Gastroesophageal sphincter (tissue), 4 donors: Measurements from ENCODE around the gene CPT1C. TPM values are rescaled to one million over a fixed set of nuclear protein-coding genes. Genes with fewer than 3 reads are reported as not detected.
A peak's percentile ranks its signal among the peaks of the same experiment; 100 is the strongest.

ENCODE experiments used
- ATAC-seq: fragments of 150-250 bp; one replicate; pipeline ENCODE4 v1.9.1; 2016; ENCODE audit warnings: mild to moderate bottlenecking, moderate library complexity
- H3K27ac ChIP-seq, 4 donors: fragments of 200-600 bp; sonication (generic) in 3 of 4; 1 replicate in 3 of 4; 2 replicates in 1 of 4; pipeline ENCODE4 v1.5.1; 2016 to 2019
- H3K27me3 ChIP-seq: fragments of 200-600 bp; sonication (generic); one replicate; pipeline ENCODE4 v1.5.1; 2019
- H3K36me3 ChIP-seq, 2 donors: fragments of 200-600 bp; sonication (generic); one replicate each; pipeline ENCODE4 v1.5.1; 2019; ENCODE audit warnings: control low read depth in 1 of 2
- H3K4me1 ChIP-seq, 3 donors: fragments of 200-600 bp; sonication (generic); 1 replicate in 2 of 3; 2 replicates in 1 of 3; pipeline ENCODE4 v1.5.1; 2016 to 2019; ENCODE audit warnings: control low read depth in 2 of 3
- H3K4me3 ChIP-seq, 2 donors: fragments of 200-600 bp; sonication (generic); one replicate each; pipeline ENCODE4 v1.5.1; 2019; ENCODE audit warnings: mild to moderate bottlenecking in 1 of 2, moderate library complexity in 1 of 2
- H3K9me3 ChIP-seq, 3 donors: fragments of 200-600 bp; sonication (generic); one replicate each; pipeline ENCODE4 v1.5.1; 2017 to 2019; ENCODE audit warnings: control low read depth in 2 of 3
- CTCF ChIP-seq, 4 experiments: fragments of 200-600 bp in 2 of 4; fragments of 450-650 bp in 2 of 4; sonication (generic) in 1 of 4; IDR thresholded peaks; one replicate each; pipeline ENCODE4 v1.5.1; 2017 to 2019; ENCODE audit warnings: antibody characterized with exemption in 4 of 4, mild to moderate bottlenecking in 2 of 4, moderate library complexity in 2 of 4
- EP300 ChIP-seq: sonication (generic); formaldehyde crosslinking; IDR thresholded peaks from one replicate; pipeline ENCODE4 v1.6.1; 2017; ENCODE audit warnings: antibody characterized with exemption, mild to moderate bottlenecking
- POLR2A ChIP-seq, 2 donors: fragments of 450-650 bp; IDR thresholded peaks; one replicate each; pipeline ENCODE4 v1.6.1; 2017; ENCODE audit warnings: antibody characterized with exemption in 2 of 2, mild to moderate bottlenecking in 2 of 2, moderate library complexity in 1 of 2
- POLR2AphosphoS5 ChIP-seq: sonication (generic); formaldehyde crosslinking; IDR thresholded peaks from one replicate; pipeline ENCODE4 v1.6.1; 2017; ENCODE audit warnings: antibody characterized with exemption
- WGBS, 2 donors: methylation state at CpG; one replicate each; pipeline ENCODE4 v1.1.5; 2018; ENCODE audit warnings: low coverage in 1 of 2; 5-methylcytosine and 5-hydroxymethylcytosine counted together
- total RNA-seq, 4 donors: library from RNA; depleted of rRNA; stranded (reverse); fragments of >200 nt; gene quantifications; one replicate each; pipeline ENCODE4 v1.1.0, GENCODE V29; 2016

CPT1C gene
- total RNA-seq = 1 to 10 TPM; 2.0 to 3.0 (median 2.6) TPM

GRCh38 chr19:49690656-49691242, at the start of gene CPT1C:
CPT1C (plus strand) TSS chr19:49691116; CDS start chr19:49692253, 1,137 bp downstream.
- Histone ChIP-seq H3K27ac (peak within 1 kb of the TSS in 3 of 4 donors; percentile 46 to 72 (median 71)), H3K27me3 (peaks cover 37% of the 10 kb centered on the region), H3K36me3 (peaks cover 0 to 30% of the 10 kb centered on the region in 2 donors), H3K4me1 (peaks cover 0 to 37% (median 24%) of the 10 kb centered on the region in 3 donors), H3K4me3 (peak within 1 kb of the TSS; percentile 25 to 52), H3K9me3 (no peaks in the 10 kb centered on the region)
- ATAC-seq = peak; percentile 88
- 1 to 2% methylated on average over 16 to 28 of the region's 38 CpGs for WGBS, 2 donors
- peak in 1 of 2 donors; percentile 21 for TF ChIP-seq POLR2A (IDR thresholded peaks at IDR 0.05)
- no peak for TF ChIP-seq POLR2AphosphoS5
- no peak for TF ChIP-seq EP300

GRCh38 chr19:49641688-49642491, 49.0 kb upstream of the CPT1C start, which contains the start of gene SCAF1:
SCAF1 (plus strand) TSS chr19:49642209; CDS start chr19:49645027, 2,818 bp downstream.
- H3K4me3 ChIP-seq = peak within 1 kb of the TSS; percentile 70 to 76
- peak; percentile 69 for ATAC-seq
- peak within 1 kb of the TSS; percentile 99 to 100 (median 100) for H3K27ac ChIP-seq
- peaks cover 0 to 22% of the 10 kb centered on the region in 2 donors for H3K36me3 ChIP-seq
- H3K27me3 ChIP-seq = no peaks in the 10 kb centered on the region
- TF ChIP-seq CTCF (IDR thresholded peaks at IDR 0.05) (no peak), POLR2AphosphoS5 (peak; percentile 98), EP300 (no peak), POLR2A (IDR thresholded peaks at IDR 0.05) (peak; percentile 84 to 94)
- no peaks in the 10 kb centered on the region for H3K9me3 ChIP-seq
- WGBS, 2 donors = 1 to 13% methylated on average over 3 to 29 of the region's 87 CpGs
- H3K4me1 ChIP-seq = peaks cover 0 to 81% (median 34%) of the 10 kb centered on the region in 3 donors

GRCh38 chr19:49642492-49643035, 48.4 kb upstream of the CPT1C start:
- peaks cover 0 to 74% (median 31%) of the 10 kb centered on the region in 3 donors for H3K4me1 ChIP-seq
- no peaks in the 10 kb centered on the region for H3K9me3 ChIP-seq
- H3K27ac ChIP-seq = peak overlapping the region; percentile 78 to 100 (median 100)
- no peak for ATAC-seq
- peaks cover 0 to 29% of the 10 kb centered on the region in 2 donors for H3K36me3 ChIP-seq
- H3K27me3 ChIP-seq = no peaks in the 10 kb centered on the region
- H3K4me3 ChIP-seq = peak overlapping the region; percentile 70 to 76
- 10 to 28% methylated on average over 2 to 3 of the region's 5 CpGs for WGBS, 2 donors
- no peak for TF ChIP-seq EP300
- TF ChIP-seq POLR2AphosphoS5 = no peak
- TF ChIP-seq CTCF (IDR thresholded peaks at IDR 0.05) = no peak
- TF ChIP-seq POLR2A (IDR thresholded peaks at IDR 0.05) = no peak

GRCh38 chr19:49643466-49643865, 47.5 kb upstream of the CPT1C start:
- H3K4me1 ChIP-seq = peaks cover 0 to 65% (median 25%) of the 10 kb centered on the region in 3 donors
- ATAC-seq = no peak
- H3K36me3 ChIP-seq = peaks cover 0 to 38% of the 10 kb centered on the region in 2 donors
- H3K4me3 ChIP-seq = no peak overlapping the region
- H3K27me3 ChIP-seq = no peaks in the 10 kb centered on the region
- TF ChIP-seq EP300 (no peak), POLR2AphosphoS5 (no peak), POLR2A (IDR thresholded peaks at IDR 0.05) (no peak), CTCF (IDR thresholded peaks at IDR 0.05) (no peak)
- no peak overlapping the region for H3K27ac ChIP-seq
- 70 to 83% methylated on average over 1 to 2 of the region's 2 CpGs for WGBS, 2 donors
- no peaks in the 10 kb centered on the region for H3K9me3 ChIP-seq

- TF ChIP-seq POLR2A (IDR thresholded peaks at IDR 0.05) (no peak), CTCF (IDR thresholded peaks at IDR 0.05) (no peak), POLR2AphosphoS5 (no peak), EP300 (no peak)
- peaks cover 0 to 59% of the 10 kb centered on the region in 2 donors for H3K36me3 ChIP-seq
- no peaks in the 10 kb centered on the region for H3K27me3 ChIP-seq
- no peaks in the 10 kb centered on the region for H3K9me3 ChIP-seq
- H3K27ac ChIP-seq = no peak overlapping the region
- WGBS, 2 donors = 89% methylated on average over 6 of the region's 11 CpGs; no CpG with 5 or more reads in 1 of the 2 donors
- no peak overlapping the region for H3K4me3 ChIP-seq
- H3K4me1 ChIP-seq = peaks cover 0 to 52% (median 25%) of the 10 kb centered on the region in 3 donors
- no peak for ATAC-seq
Measured at GRCh38 chr19:49645592-49645991, 45.3 kb upstream of the CPT1C start.
